H9 (cell line): ENCODE measurements around the gene TRIM26. TPM values are rescaled to one million over a fixed set of nuclear protein-coding genes. Genes with fewer than 3 reads are reported as not detected.

ENCODE experiments used
- DNase-seq: peaks from one replicate; pipeline ENCODE4 v3.0.0-alpha.2; 2017
- H2AFZ ChIP-seq: one replicate; pipeline ENCODE4 v1.6.1; 2013; ENCODE audit warnings: mild to moderate bottlenecking, low read length, control low read depth, moderate library complexity
- H2AK5ac ChIP-seq: 2 replicates; pipeline ENCODE4 v1.6.1; 2013; ENCODE audit warnings: low read length, control low read depth, mixed read lengths; ENCODE audit not compliant: insufficient read length
- H2BK120ac ChIP-seq: one replicate; pipeline ENCODE4 v1.6.1; 2013; ENCODE audit warnings: low read depth, mild to moderate bottlenecking, low read length, control low read depth, inconsistent platforms; ENCODE audit not compliant: poor library complexity, severe bottlenecking
- H2BK12ac ChIP-seq: 2 replicates; pipeline ENCODE4 v1.6.1; 2013; ENCODE audit warnings: low read length, control low read depth, mixed read lengths, low read depth; ENCODE audit not compliant: insufficient read length
- H2BK15ac ChIP-seq: 2 replicates; pipeline ENCODE4 v1.6.1; 2013; ENCODE audit warnings: low read depth, low read length, control low read depth
- H2BK20ac ChIP-seq: one replicate; pipeline ENCODE4 v1.6.1; 2013; ENCODE audit warnings: low read depth, mild to moderate bottlenecking, low read length, control low read depth, inconsistent platforms; ENCODE audit not compliant: poor library complexity, severe bottlenecking
- H2BK5ac ChIP-seq: 2 replicates; pipeline ENCODE4 v1.6.1; 2013; ENCODE audit warnings: low read length, control low read depth, mixed read lengths; ENCODE audit not compliant: insufficient read length
- H3K14ac ChIP-seq: 2 replicates; pipeline ENCODE4 v1.6.1; 2013; ENCODE audit warnings: low read length, control low read depth; ENCODE audit not compliant: insufficient read depth
- H3K18ac ChIP-seq: 2 replicates; pipeline ENCODE4 v1.6.1; 2013; ENCODE audit warnings: low read depth, mild to moderate bottlenecking, mixed read lengths, low read length, control low read depth; ENCODE audit not compliant: insufficient read length
- H3K23ac ChIP-seq: 2 replicates; pipeline ENCODE4 v1.6.1; 2013; ENCODE audit warnings: low read length, control low read depth, mixed read lengths, low read depth; ENCODE audit not compliant: insufficient read length
- H3K23me2 ChIP-seq: 2 replicates; pipeline ENCODE4 v1.6.1; 2013; ENCODE audit warnings: low read depth, mild to moderate bottlenecking, mixed read lengths, low read length, control low read depth; ENCODE audit not compliant: insufficient read length, poor library complexity, severe bottlenecking
- H3K27ac ChIP-seq: 2 replicates; pipeline ENCODE4 v1.5.1; 2013; ENCODE audit warnings: low read length, control low read depth, mixed read lengths, low read depth; ENCODE audit not compliant: insufficient read length
- H3K27me3 ChIP-seq: 2 replicates; pipeline ENCODE4 v1.6.1; 2013; ENCODE audit warnings: low read length, control low read depth, inconsistent platforms; ENCODE audit not compliant: insufficient read depth
- H3K4ac ChIP-seq: 2 replicates; pipeline ENCODE4 v1.6.1; 2013; ENCODE audit warnings: low read depth, mild to moderate bottlenecking, control low read depth, inconsistent platforms, low read length, moderate library complexity
- H3K4me1 ChIP-seq: 2 replicates; pipeline ENCODE4 v1.6.1; 2013; ENCODE audit warnings: low read length, control low read depth, inconsistent platforms; ENCODE audit not compliant: insufficient read depth
- H3K4me2 ChIP-seq: 2 replicates; pipeline ENCODE4 v1.6.1; 2013; ENCODE audit warnings: low read length, control low read depth, mixed read lengths; ENCODE audit not compliant: insufficient read length, insufficient read depth
- H3K56ac ChIP-seq: 2 replicates; pipeline ENCODE4 v1.6.1; 2013; ENCODE audit warnings: low read depth, mild to moderate bottlenecking, mixed read lengths, low read length, control low read depth; ENCODE audit not compliant: insufficient read length
- H3K79me1 ChIP-seq: 2 replicates; pipeline ENCODE4 v1.6.1; 2013; ENCODE audit warnings: low read depth, mild to moderate bottlenecking, moderate library complexity, low read length, control low read depth, inconsistent platforms; ENCODE audit not compliant: insufficient read depth, poor library complexity, severe bottlenecking
- H3K79me2 ChIP-seq: 2 replicates; pipeline ENCODE4 v1.6.1; 2013; ENCODE audit warnings: low read length, control low read depth, inconsistent platforms; ENCODE audit not compliant: insufficient read depth
- H3K9ac ChIP-seq: 2 replicates; pipeline ENCODE4 v1.6.1; 2013; ENCODE audit warnings: low read length, control low read depth, mixed read lengths; ENCODE audit not compliant: insufficient read length; ENCODE audit errors: extremely low read depth
- H3K9me3 ChIP-seq: one replicate; pipeline ENCODE4 v1.6.1; 2013; ENCODE audit warnings: low read depth, low read length, inconsistent platforms; ENCODE audit not compliant: control insufficient read depth
- H3T11ph ChIP-seq: one replicate; pipeline ENCODE4 v1.6.1; 2013; ENCODE audit warnings: mild to moderate bottlenecking, low read length, control low read depth, inconsistent platforms
- H4K20me1 ChIP-seq: one replicate; pipeline ENCODE4 v1.6.1; 2013; ENCODE audit not compliant: control insufficient read depth, insufficient read length, insufficient read depth
- H4K5ac ChIP-seq: 2 replicates; pipeline ENCODE4 v1.6.1; 2013; ENCODE audit warnings: low read depth, mild to moderate bottlenecking, mixed read lengths, low read length, control low read depth; ENCODE audit not compliant: insufficient read length
- H4K8ac ChIP-seq: replicated peaks from 2 replicates; pipeline ENCODE4 v1.6.1; 2013; ENCODE audit warnings: low read length, control low read depth, mixed read lengths, low read depth; ENCODE audit not compliant: insufficient read length
- H4K91ac ChIP-seq: 2 replicates; pipeline ENCODE4 v1.6.1; 2013; ENCODE audit warnings: low read depth, mild to moderate bottlenecking, moderate library complexity, mixed read lengths, low read length, control low read depth; ENCODE audit not compliant: insufficient read length
- H3K27ac Mint-ChIP-seq, 3 experiments: 2 replicates in 2 of 3; 3 replicates in 1 of 3; pipeline ENCODE4 v1.8.0; 2020 to 2021; ENCODE audit warnings: mixed read lengths in 3 of 3, mild to moderate bottlenecking in 1 of 3, moderate library complexity in 1 of 3
- H3K27me3 Mint-ChIP-seq: 2 replicates; pipeline ENCODE4 v1.8.0; 2021; ENCODE audit warnings: low read depth, mild to moderate bottlenecking, moderate library complexity, mixed read lengths
- H3K36me3 Mint-ChIP-seq, 3 experiments: 2 replicates in 2 of 3; 3 replicates in 1 of 3; pipeline ENCODE4 v1.8.0; 2020 to 2021; ENCODE audit warnings: low read depth in 3 of 3, mixed read lengths in 3 of 3; ENCODE audit not compliant: insufficient read depth in 1 of 3
- H3K4me1 Mint-ChIP-seq, 2 experiments: 2 replicates each; pipeline ENCODE4 v1.8.0; 2020; ENCODE audit warnings: mixed read lengths in 2 of 2
- H3K4me3 Mint-ChIP-seq, 2 experiments: 2 replicates in 1 of 2; 3 replicates in 1 of 2; pipeline ENCODE4 v1.8.0; 2020 to 2021; ENCODE audit warnings: mild to moderate bottlenecking in 2 of 2, mixed read lengths in 2 of 2, moderate library complexity in 1 of 2
- H3K9me3 Mint-ChIP-seq, 2 experiments: 2 replicates in 1 of 2; 3 replicates in 1 of 2; pipeline ENCODE4 v1.8.0; 2020; ENCODE audit warnings: mild to moderate bottlenecking in 2 of 2, mixed read lengths in 2 of 2, moderate library complexity in 1 of 2
- WGBS: extraction: QIAGEN DNeasy Blood & Tissue Kit; methylation state at CpG from one replicate; pipeline ENCODE4 v1.1.7; 2013; ENCODE audit warnings: missing lambda C conversion rate, low lambda C conversion rate, mixed read lengths; ENCODE audit not compliant: insufficient read length; ENCODE audit errors: extremely low coverage; 5-methylcytosine and 5-hydroxymethylcytosine counted together
- total RNA-seq: library from RNA; stranded (reverse); gene quantifications from 2 replicates; pipeline ENCODE4 v1.2.1, GENCODE V29; 2021
- TF ChIP-seq, protein P1 (sequence below): fragments of 200-600 bp; sonication (generic); conservative IDR thresholded peaks from 3 replicates; pipeline ENCODE4 v1.8.0; 2021; ENCODE audit warnings: antibody characterized with exemption, mild to moderate bottlenecking

The TRIM26 gene
- total RNA-seq, 1 experiment from 2014 or later: 35.8 TPM

DNA sequence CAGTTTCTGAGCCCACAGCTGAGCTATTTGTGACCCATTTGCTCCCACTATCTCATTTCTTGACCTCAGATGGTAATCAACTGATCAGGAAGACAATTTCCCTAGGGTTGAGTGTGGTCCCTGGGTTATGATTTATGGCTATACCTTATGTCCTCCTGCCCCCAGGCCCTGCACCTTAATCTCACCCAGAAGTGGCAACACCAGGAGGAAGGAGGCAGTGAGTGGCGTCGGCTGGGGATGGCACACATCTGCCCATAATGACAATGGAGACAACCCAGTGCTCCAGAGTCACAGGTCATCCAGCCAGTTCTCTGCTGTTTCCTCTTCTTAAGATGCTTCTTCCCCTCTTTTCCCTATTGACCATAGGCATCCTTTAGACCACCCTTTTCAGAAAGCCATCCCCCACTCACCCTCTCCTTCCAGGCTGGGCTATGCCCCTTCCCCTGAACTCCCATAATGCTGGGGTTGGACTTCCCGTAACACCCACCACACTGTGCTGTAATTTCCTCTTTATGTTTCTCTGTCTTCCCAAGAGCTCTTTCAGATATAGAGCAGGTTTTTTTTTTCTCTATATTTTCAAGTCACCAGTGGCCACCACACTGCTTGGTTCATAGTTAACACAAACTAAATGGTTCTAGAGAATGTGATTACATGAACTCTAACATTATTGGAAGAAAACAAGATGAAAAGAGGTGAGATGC, 60.1 kb downstream of the TRIM26 start:
- no peak overlapping the region for H4K8ac ChIP-seq
- H3K9me3 Mint-ChIP-seq: no peaks in the 10 kb centered on the region

More for the DNA sequence above, 60.1 kb downstream of the TRIM26 start:
- Histone ChIP-seq H3K4me1 (no peaks in the 10 kb centered on the region), H2BK12ac (no peak overlapping the region), H3K4ac (no peak overlapping the region), H4K5ac (no peak overlapping the region), H2BK5ac (no peak overlapping the region), H2BK20ac (no peak overlapping the region), H3K9me3 (no peaks in the 10 kb centered on the region), H3K56ac (no peak overlapping the region), H3K79me2 (no peaks in the 10 kb centered on the region), H3K23ac (no peak overlapping the region), H2BK120ac (no peak overlapping the region), H3K23me2 (no peaks in the 10 kb centered on the region), H3K14ac (no peak overlapping the region), H2AK5ac (no peak overlapping the region), H4K91ac (no peak overlapping the region), H2BK15ac (no peak overlapping the region), H4K20me1 (no peaks in the 10 kb centered on the region), H3K18ac (no peak overlapping the region), H3T11ph (no peak overlapping the region), H3K9ac (no peak overlapping the region), H3K79me1 (no peaks in the 10 kb centered on the region), H2AFZ (no peak overlapping the region), H3K4me2 (no peak overlapping the region), H3K27me3 (no peaks in the 10 kb centered on the region), H3K27ac (no peak overlapping the region)
- TF ChIP-seq, protein P1, sequence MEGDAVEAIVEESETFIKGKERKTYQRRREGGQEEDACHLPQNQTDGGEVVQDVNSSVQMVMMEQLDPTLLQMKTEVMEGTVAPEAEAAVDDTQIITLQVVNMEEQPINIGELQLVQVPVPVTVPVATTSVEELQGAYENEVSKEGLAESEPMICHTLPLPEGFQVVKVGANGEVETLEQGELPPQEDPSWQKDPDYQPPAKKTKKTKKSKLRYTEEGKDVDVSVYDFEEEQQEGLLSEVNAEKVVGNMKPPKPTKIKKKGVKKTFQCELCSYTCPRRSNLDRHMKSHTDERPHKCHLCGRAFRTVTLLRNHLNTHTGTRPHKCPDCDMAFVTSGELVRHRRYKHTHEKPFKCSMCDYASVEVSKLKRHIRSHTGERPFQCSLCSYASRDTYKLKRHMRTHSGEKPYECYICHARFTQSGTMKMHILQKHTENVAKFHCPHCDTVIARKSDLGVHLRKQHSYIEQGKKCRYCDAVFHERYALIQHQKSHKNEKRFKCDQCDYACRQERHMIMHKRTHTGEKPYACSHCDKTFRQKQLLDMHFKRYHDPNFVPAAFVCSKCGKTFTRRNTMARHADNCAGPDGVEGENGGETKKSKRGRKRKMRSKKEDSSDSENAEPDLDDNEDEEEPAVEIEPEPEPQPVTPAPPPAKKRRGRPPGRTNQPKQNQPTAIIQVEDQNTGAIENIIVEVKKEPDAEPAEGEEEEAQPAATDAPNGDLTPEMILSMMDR: no peak
- peaks cover 59% of the 10 kb centered on the region for H3K27me3 Mint-ChIP-seq
- no peak overlapping the region for H3K4me3 Mint-ChIP-seq
- WGBS: no CpG with 5 or more reads among the region's 3 CpGs
- no peak overlapping the region for H3K27ac Mint-ChIP-seq
- H3K4me1 Mint-ChIP-seq: peaks cover 2% of the 10 kb centered on the region in 2 experiments; a peak in 1 of 4 replicates
- no peak for DNase-seq
- no peaks in the 10 kb centered on the region for H3K36me3 Mint-ChIP-seq
